ENCODE measurements around the gene INPP5A.
"Not testable (repeated sequence)": the region's sequence is repeated elsewhere in the genome, so short reads cannot be mapped to it uniquely, and the experiment has no call there.

Gene INPP5A

DNA sequence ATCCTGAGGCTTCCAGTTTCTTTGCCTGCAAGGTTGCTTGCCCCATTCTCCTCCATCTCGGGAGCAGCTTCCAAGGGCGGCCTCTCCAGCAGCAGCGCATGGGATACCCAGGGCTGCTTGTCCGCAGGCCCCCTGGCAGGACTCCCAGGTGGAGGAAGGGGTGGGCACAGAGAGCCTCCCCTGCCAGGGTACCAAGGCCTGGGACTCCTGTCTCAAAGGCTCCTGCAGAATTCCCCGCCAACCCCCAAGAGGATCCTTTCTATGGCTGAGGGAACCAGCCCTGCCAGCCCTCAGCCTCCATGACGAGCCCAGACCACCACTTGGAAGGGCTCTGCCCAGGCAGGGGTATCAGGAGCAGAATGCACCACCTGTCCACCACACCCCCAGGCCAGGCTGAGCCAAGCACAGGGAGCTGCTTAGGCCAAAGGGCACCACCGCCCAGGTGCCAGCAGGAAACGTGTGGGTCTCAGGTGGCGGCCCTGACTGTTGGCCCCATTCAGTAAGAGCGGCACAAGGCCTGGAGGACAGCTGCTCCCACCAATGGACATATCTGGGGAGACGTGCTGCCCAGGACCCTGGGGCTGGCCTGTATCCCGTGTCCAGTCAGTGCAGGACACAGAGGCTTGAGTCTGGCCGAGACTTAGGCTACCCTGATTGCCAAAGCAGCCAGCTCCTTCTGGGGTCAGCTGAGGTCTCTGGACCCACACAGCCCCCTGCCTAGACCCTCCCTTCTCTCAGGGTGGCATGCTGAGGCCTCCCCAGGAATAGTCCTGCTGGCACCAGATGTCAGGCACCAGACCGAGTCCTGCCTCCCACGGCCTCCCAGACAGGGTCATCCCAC lies 33.8 kb upstream of the INPP5A start:
- Histone ChIP-seq H4K8ac (ENCODE audit: low read depth, low read length) (no peak overlapping the region), H3K14ac (ENCODE audit: low read length) (no peak overlapping the region), H3K18ac (ENCODE audit: low read length) (no peak overlapping the region), H3K79me1 (ENCODE audit: low read length) (no peaks in the 10 kb centered on the region), H3K23ac (ENCODE audit: low read length) (no peak overlapping the region), H3K9ac (ENCODE audit: low read length) (no peak overlapping the region), H2AK5ac (ENCODE audit: low read length) (no peak overlapping the region), H3K4ac (ENCODE audit: low read depth, low read length) (no peak overlapping the region), H3K9me3 (ENCODE audit: insufficient read depth, low read depth, low read length) (peaks cover 9% of the 10 kb centered on the region), H3K4me3 (ENCODE audit: low read depth, low read length) (no peak overlapping the region), H3K27ac (ENCODE audit: low read depth, low read length) (no peak overlapping the region), H2BK12ac (ENCODE audit: low read length) (no peak overlapping the region), H3K4me2 (ENCODE audit: low read length) (no peak overlapping the region), H2AFZ (ENCODE audit: insufficient read depth, low read length, poor library complexity) (no peak overlapping the region), H4K91ac (ENCODE audit: low read depth, low read length) (no peak overlapping the region), H3K79me2 (ENCODE audit: control insufficient read depth, insufficient read depth, low read length, poor library complexity) (no peaks in the 10 kb centered on the region), H3K4me1 (ENCODE audit: control insufficient read depth in 1 of 2, insufficient read depth in 2 of 2, low read length in 2 of 2) (no peaks in the 10 kb centered on the region), H3K36me3 (ENCODE audit: control insufficient read depth in 1 of 2, insufficient read depth in 2 of 2, low read length in 2 of 2) (no peaks in the 10 kb centered on the region), H2BK5ac (ENCODE audit: low read depth, low read length, poor library complexity) (no peak overlapping the region), H4K12ac (ENCODE audit: low read depth, low read length) (no peak overlapping the region), H2BK120ac (ENCODE audit: insufficient read depth, low read length, poor library complexity) (no peak overlapping the region), H3K27me3 (ENCODE audit: insufficient read depth, low read length) (no peaks in the 10 kb centered on the region)
- WGBS (ENCODE audit: extremely low coverage, insufficient coverage, insufficient read length), result no CpG with 5 or more reads among the region's 15 CpGs
- no peak for DNase-seq

DNA sequence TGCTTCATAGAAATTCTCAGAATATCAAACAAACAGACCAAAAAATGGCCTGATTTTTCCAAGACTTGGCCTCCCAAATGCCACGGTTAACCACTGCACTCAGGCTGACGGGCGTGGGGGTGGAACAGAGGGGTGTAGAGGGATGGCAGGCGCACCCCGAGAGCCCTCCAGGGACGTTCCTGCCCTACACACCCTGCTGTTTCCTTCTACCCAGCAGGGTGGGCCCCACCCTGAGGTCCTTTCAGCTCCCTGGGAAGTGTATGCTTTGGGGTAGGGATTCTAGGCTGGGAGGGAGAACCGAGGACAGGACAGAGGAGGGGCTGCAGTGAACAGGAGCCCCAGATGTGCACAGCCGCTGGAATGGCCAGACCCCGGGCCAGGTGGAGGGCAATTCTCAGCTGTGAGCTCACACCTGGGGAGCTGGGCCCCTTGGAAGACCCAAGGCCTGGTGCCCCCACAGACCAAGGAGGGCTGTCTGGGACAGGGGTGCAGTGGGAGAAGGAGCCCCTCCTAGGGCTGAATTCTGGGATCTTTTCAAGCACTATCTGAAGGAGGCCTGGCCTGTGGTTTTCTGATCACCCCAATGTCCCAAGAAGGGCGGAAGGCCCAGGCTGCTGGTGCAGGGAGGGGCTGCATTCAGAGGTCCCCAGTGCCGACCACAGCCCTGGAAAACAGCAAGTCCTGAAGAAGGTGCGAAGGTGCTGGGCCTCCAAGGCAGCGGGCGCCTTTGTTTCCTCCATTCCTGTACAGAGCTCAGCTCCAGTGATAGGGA lies 32.9 kb upstream of the INPP5A start:
- Histone ChIP-seq H4K8ac (ENCODE audit: low read depth, low read length) (no peak overlapping the region), H3K36me3 (ENCODE audit: control insufficient read depth in 1 of 2, insufficient read depth in 2 of 2, low read length in 2 of 2) (no peaks in the 10 kb centered on the region), H3K4ac (ENCODE audit: low read depth, low read length) (no peak overlapping the region), H3K9me3 (ENCODE audit: insufficient read depth, low read depth, low read length) (peaks cover 9% of the 10 kb centered on the region), H2BK12ac (ENCODE audit: low read length) (no peak overlapping the region), H3K9ac (ENCODE audit: low read length) (no peak overlapping the region), H3K27ac (ENCODE audit: low read depth, low read length) (no peak overlapping the region), H3K27me3 (ENCODE audit: insufficient read depth, low read length) (no peaks in the 10 kb centered on the region), H3K18ac (ENCODE audit: low read length) (no peak overlapping the region), H2AFZ (ENCODE audit: insufficient read depth, low read length, poor library complexity) (no peak overlapping the region), H3K79me2 (ENCODE audit: control insufficient read depth, insufficient read depth, low read length, poor library complexity) (no peaks in the 10 kb centered on the region), H2BK5ac (ENCODE audit: low read depth, low read length, poor library complexity) (no peak overlapping the region), H3K4me1 (ENCODE audit: control insufficient read depth in 1 of 2, insufficient read depth in 2 of 2, low read length in 2 of 2) (no peaks in the 10 kb centered on the region), H2BK120ac (ENCODE audit: insufficient read depth, low read length, poor library complexity) (no peak overlapping the region), H3K14ac (ENCODE audit: low read length) (no peak overlapping the region), H4K91ac (ENCODE audit: low read depth, low read length) (no peak overlapping the region), H3K4me3 (ENCODE audit: low read depth, low read length) (no peak overlapping the region), H3K23ac (ENCODE audit: low read length) (no peak overlapping the region), H3K79me1 (ENCODE audit: low read length) (no peaks in the 10 kb centered on the region), H4K12ac (ENCODE audit: low read depth, low read length) (no peak overlapping the region), H3K4me2 (ENCODE audit: low read length) (no peak overlapping the region), H2AK5ac (ENCODE audit: low read length) (no peak overlapping the region)
- no peak for DNase-seq
- WGBS (ENCODE audit: extremely low coverage, insufficient coverage, insufficient read length), result no CpG with 5 or more reads among the region's 14 CpGs

DNA sequence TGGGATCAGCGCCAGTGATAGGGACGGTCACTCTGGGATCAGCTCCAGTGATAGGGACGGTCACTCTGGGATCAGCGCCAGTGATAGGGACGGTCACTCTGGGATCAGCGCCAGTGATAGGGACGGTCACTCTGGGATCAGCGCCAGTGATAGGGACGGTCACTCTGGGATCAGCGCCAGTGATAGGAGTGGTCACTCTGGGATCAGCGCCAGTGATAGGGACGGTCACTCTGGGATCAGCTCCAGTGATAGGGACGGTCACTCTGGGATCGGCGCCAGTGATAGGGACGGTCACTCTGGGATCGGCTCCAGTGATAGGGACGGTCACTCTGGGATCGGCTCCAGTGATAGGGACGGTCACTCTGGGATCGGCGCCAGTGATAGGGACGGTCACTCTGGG lies 32.0 kb upstream of the INPP5A start:
- not testable (repeated sequence) for H3K79me1 ChIP-seq (ENCODE audit: low read length); H3K9ac ChIP-seq (ENCODE audit: low read length)

DNA sequence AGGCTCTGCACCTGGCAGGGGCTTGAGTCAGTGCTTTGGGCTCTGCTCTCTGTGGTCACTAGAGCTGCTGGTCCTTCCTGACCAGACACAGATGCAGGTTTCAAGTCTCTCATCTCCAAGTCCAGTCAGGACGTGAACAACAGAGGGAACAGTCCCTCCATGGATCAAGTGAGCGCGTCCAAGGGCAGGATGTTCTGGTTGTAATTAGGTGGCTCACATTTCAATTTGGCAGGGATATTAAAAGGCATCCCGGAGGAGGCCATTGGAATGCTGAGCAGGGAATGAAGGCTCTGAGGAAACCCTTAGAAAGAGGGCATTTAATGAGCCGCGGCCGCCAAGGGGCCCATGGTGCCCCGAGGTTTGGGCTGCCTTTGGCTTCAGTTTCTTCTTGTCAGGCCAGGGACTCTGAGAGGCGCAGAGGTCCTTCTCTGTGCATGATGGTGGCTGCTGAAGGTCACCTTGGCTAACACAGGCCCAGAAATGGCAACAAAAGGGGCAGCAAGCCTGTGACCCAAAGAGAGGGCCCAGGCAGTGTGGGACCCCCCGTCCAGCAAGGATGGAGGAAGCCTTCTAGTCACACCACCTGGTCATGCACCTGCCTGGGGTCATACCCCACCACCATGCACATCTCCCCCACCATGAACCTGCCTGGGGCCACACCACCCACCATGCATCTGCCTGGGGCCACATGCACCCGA lies 30.7 kb upstream of the INPP5A start:
- no CpG with 5 or more reads among the region's 11 CpGs for WGBS (ENCODE audit: extremely low coverage, insufficient coverage, insufficient read length)

More for the DNA sequence above, 32.0 kb upstream of the INPP5A start:
- H3K27me3 ChIP-seq (ENCODE audit: insufficient read depth, low read length); H3K79me2 ChIP-seq (ENCODE audit: control insufficient read depth, insufficient read depth, low read length, poor library complexity); H2BK12ac ChIP-seq (ENCODE audit: low read length); H3K4me3 ChIP-seq (ENCODE audit: low read depth, low read length); H4K91ac ChIP-seq (ENCODE audit: low read depth, low read length); H3K27ac ChIP-seq (ENCODE audit: low read depth, low read length); H2BK5ac ChIP-seq (ENCODE audit: low read depth, low read length, poor library complexity); H3K18ac ChIP-seq (ENCODE audit: low read length); H3K9me3 ChIP-seq (ENCODE audit: insufficient read depth, low read depth, low read length); H3K23ac ChIP-seq (ENCODE audit: low read length); H3K4me2 ChIP-seq (ENCODE audit: low read length); H2AK5ac ChIP-seq (ENCODE audit: low read length); H3K4ac ChIP-seq (ENCODE audit: low read depth, low read length); H3K14ac ChIP-seq (ENCODE audit: low read length); DNase-seq; H4K8ac ChIP-seq (ENCODE audit: low read depth, low read length); H3K4me1 ChIP-seq (ENCODE audit: control insufficient read depth in 1 of 2, insufficient read depth in 2 of 2, low read length in 2 of 2); H2AFZ ChIP-seq (ENCODE audit: insufficient read depth, low read length, poor library complexity); H3K36me3 ChIP-seq (ENCODE audit: control insufficient read depth in 1 of 2, insufficient read depth in 2 of 2, low read length in 2 of 2); H4K12ac ChIP-seq (ENCODE audit: low read depth, low read length); H2BK120ac ChIP-seq (ENCODE audit: insufficient read depth, low read length, poor library complexity): not testable (repeated sequence)
- no CpG with 5 or more reads among the region's 23 CpGs for WGBS (ENCODE audit: extremely low coverage, insufficient coverage, insufficient read length)

More for the DNA sequence above, 30.7 kb upstream of the INPP5A start:
- H3K9ac ChIP-seq (ENCODE audit: low read length), result no peak overlapping the region
- no peaks in the 10 kb centered on the region for H3K79me1 ChIP-seq (ENCODE audit: low read length)
- no peak overlapping the region for H2BK12ac ChIP-seq (ENCODE audit: low read length)
- no peak overlapping the region for H2AK5ac ChIP-seq (ENCODE audit: low read length)
- no peak overlapping the region for H3K4me2 ChIP-seq (ENCODE audit: low read length)
- H3K27me3 ChIP-seq (ENCODE audit: insufficient read depth, low read length), result no peaks in the 10 kb centered on the region
- H3K36me3 ChIP-seq (ENCODE audit: control insufficient read depth in 1 of 2, insufficient read depth in 2 of 2, low read length in 2 of 2), result no peaks in the 10 kb centered on the region
- H3K4ac ChIP-seq (ENCODE audit: low read depth, low read length), result no peak overlapping the region
- H2BK120ac ChIP-seq (ENCODE audit: insufficient read depth, low read length, poor library complexity), result no peak overlapping the region
- no peak overlapping the region for H4K8ac ChIP-seq (ENCODE audit: low read depth, low read length)
- H3K14ac ChIP-seq (ENCODE audit: low read length), result no peak overlapping the region
- no peak for DNase-seq
- no peak overlapping the region for H2AFZ ChIP-seq (ENCODE audit: insufficient read depth, low read length, poor library complexity)
- no peaks in the 10 kb centered on the region for H3K79me2 ChIP-seq (ENCODE audit: control insufficient read depth, insufficient read depth, low read length, poor library complexity)
- H2BK5ac ChIP-seq (ENCODE audit: low read depth, low read length, poor library complexity), result no peak overlapping the region
- H4K12ac ChIP-seq (ENCODE audit: low read depth, low read length), result no peak overlapping the region
- H4K91ac ChIP-seq (ENCODE audit: low read depth, low read length), result no peak overlapping the region
- H3K4me3 ChIP-seq (ENCODE audit: low read depth, low read length), result no peak overlapping the region
- H3K18ac ChIP-seq (ENCODE audit: low read length), result no peak overlapping the region
- H3K23ac ChIP-seq (ENCODE audit: low read length), result no peak overlapping the region
- H3K9me3 ChIP-seq (ENCODE audit: insufficient read depth, low read depth, low read length), result peaks cover 9% of the 10 kb centered on the region
- H3K27ac ChIP-seq (ENCODE audit: low read depth, low read length), result no peak overlapping the region
- H3K4me1 ChIP-seq (ENCODE audit: control insufficient read depth in 1 of 2, insufficient read depth in 2 of 2, low read length in 2 of 2), result peaks cover 0 to 2% of the 10 kb centered on the region in 2 experiments
